Limb (tissue), 2 donors: ENCODE data around the gene RASGRP4.
"Not testable (repeated sequence)": the region's sequence is repeated elsewhere in the genome, so short reads cannot be mapped to it uniquely, and the experiment has no call there.

ENCODE experiments used
- DNase-seq, 2 donors: peaks; one replicate each; pipeline ENCODE4 v3.0.0-alpha.2; 2016; ENCODE audit errors: extremely low spot score in 2 of 2

RASGRP4 gene

GRCh38 chr19:38445362-38445761 lies 19.3 kb upstream of the RASGRP4 start:
- DNase-seq: no peak

DNA sequence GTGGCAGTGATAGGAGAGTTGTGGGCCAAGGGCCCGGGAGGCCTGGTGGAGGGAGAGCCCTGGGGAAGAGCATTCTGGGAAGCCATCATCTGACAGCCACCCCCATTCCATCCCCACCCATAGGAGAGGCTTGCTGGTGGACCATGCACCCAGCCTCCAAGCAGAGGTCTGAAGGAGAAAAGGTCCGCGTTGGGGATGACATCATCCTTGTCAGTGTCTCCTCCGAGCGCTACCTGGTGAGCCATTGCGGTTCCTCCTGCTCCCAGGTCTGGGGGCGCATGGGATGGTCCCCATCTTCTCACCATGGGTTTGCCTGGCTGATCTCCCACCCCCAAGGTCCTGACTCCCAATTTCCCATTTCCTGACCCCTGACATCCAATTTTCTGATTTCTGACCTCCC lies 18.0 kb upstream of the RASGRP4 start:
- no peak for DNase-seq

- no peak for DNase-seq
These were observed 17.5 kb upstream of the RASGRP4 start for GRCh38 chr19:38443458-38443999.

DNA sequence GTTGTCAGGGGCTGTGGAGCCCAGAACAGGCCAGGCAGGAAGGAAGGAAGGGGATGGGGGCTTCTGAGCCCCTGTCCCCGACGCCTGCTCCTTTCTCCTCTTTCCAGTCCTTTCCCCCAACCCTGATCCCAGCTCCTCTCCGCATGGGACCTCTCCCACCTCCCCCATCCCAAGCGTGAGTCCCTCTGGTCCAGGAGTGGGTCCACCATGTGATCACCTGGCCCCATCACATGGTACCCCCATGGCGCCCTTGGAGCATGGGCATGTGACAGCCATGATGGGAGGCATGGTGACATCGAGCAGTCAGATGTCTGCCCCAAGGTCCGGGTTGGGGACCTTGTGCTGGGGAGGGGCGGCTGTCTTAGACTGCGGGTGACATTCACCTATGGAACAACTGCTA lies 16.7 kb upstream of the RASGRP4 start:
- DNase-seq: no peak

DNA sequence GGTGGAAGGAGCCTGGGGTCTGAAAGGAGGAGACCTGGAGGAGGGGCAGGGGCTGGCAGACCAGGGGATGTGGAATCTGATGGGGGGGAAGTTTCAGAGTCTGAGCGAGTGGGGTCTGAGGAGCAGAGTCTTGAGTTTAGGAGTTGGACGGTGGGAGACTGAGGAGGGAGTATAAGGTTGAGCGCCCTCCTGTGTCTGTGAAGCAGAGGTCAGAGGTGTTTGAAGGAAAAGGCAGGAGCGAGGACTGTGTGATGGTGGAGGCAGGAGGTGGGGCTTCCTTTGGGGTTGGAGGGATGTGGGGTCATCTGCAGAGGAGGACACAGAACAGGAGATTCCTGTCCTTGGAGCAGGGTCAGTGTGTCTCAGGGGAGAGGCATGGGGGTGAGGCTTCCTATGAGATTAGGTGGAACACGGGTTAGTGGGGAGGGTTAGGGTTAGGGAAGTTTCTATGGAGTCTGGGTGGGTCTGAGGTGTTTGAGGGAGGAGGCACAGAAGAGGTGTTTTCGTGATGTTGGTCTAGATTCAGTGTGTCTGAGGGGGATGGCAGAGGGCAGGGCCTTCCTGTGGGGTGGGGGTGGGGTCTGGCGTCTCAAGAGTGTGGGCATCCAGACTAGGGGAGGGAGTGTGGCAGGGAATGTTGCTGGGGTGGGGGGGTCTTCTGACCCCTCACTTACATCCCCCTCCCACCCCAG lies 15.8 kb upstream of the RASGRP4 start:
- DNase-seq: no peak

DNA sequence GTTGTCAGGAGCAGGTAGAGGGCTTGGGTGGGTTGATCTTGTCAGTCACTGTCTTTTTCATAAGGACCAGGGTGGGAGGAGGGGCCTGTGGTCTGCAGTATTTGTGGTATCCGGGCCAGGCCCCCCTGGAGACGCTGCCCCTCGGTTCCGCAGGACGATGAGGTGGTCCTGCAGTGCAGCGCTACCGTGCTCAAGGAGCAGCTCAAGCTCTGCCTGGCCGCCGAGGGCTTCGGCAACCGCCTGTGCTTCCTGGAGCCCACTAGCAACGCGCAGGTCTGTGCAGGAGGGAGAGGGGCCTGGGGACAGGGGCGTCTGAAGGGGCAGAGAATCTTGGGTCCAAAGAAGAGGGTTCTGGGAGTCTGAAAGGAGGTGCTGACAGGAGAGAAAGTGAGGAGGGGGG lies 14.6 kb upstream of the RASGRP4 start:
- no peak for DNase-seq

GRCh38 chr19:38437917-38438316 lies 11.9 kb upstream of the RASGRP4 start:
- no peak for DNase-seq

- no peak for DNase-seq
These were observed 11.3 kb upstream of the RASGRP4 start for GRCh38 chr19:38437295-38437694.

GRCh38 chr19:38434549-38435051 lies 8.6 kb upstream of the RASGRP4 start:
- peak; percentile 77 to 78 for DNase-seq

DNA sequence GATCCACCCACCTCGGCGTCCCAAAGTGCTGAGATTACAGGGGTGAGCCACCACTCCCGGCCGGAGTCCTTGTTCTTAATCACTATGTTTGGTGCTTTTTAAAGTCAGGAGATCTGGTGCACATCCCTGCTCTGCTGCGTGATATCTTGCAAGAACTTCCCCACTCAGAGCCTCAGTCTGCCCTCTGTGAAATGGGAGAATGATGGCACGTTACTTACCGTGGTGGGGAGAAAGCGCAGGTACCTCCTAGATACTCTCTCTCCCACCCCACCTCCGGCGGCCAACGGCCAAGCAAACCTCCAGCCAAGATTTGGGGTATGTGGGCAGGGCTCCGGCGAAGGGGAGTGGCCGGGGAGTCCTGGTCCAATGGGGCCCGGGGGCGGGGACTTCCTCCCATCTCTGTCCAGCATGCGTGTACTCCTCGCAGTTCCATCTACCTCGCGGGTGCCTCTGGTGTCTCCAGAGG lies 7.3 kb upstream of the RASGRP4 start, which contains the start of gene RYR1:
Gene RYR1 (plus strand): TSS at position 424 of the 466 bp plus-strand sequence. CDS start 139 bp downstream, outside the sequence.
- DNase-seq: peak; percentile 58 to 75

- no peak for DNase-seq
These were observed 4.9 kb upstream of the RASGRP4 start for GRCh38 chr19:38430931-38431330.

GRCh38 chr19:38429811-38430156 lies 3.8 kb upstream of the RASGRP4 start:
- DNase-seq: no peak

- no peak for DNase-seq
These were observed 3.2 kb upstream of the RASGRP4 start for GRCh38 chr19:38429055-38429810.

GRCh38 chr19:38427035-38427677 lies 1.1 kb upstream of the RASGRP4 start:
- not testable (repeated sequence) for DNase-seq

DNA sequence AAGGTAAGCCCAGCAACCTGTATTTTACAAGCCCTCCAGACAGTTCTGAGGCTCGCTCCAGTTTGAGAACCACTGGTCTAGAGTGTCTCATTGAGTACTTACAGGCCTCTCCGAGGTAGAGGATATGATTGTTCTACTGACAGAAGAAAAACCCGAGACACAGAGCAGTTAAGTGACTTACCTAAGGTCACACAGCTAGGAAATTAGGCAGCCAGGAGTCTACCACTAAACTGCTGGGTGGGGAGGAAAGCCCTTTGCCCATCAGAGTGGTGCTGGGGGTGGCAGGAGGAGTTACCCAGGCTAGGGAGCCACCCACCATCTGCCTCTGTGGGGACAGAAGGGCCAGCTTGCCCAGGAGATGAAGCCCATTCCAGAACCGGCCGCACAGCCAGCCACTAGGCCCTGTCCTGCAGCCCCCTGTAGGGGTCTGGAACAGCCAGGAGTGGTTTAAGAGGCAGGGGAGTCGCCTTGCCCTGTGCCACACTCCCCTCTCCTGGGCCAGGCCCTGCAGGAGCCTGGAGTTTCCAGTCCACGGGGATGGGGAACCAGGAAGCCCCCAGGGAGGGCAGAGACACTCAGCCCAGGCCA lies 703 bp downstream of the RASGRP4 start:
- no peak for DNase-seq

- no peak for DNase-seq
These were observed 1.7 kb downstream of the RASGRP4 start for GRCh38 chr19:38424272-38424671.

DNA sequence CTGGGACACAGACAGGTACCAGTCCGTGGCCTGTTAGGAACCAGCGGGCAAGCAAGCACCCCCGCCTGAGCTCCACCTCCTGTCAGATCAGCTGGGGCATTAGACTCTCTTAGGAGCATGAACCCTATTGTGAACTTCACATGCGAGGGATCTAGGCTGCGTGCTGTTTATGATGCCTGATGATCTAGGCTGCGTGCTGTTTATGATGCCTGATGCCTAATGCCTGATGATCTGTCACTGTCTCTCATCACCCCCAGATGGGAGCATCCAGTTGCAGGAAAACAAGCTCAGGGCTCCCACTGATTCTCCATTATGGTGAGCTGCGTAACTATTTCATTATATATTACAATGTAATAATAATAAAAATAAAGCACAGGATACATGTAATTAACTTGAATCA lies 3.6 kb downstream of the RASGRP4 start:
- DNase-seq: no peak

DNA sequence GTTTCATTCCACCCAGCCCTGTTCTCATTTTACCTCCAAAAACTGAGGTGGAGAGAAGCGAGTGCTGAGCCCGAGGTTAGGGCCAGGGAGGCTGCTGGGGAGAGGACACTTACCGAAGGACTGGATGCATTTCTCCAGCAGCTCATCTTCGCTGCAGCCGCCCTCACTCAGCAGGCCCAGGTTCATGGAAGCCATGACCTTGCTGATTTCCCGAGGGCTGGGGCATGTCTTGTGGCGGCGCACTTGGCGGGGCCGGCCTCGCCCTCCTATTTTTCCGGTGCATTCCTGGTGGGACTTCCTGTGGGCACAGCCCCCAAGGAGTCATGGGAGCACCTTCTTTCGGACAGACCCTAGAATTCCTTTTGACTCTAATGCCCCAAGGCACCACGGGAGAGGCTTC lies 4.2 kb downstream of the RASGRP4 start:
- DNase-seq: no peak

DNA sequence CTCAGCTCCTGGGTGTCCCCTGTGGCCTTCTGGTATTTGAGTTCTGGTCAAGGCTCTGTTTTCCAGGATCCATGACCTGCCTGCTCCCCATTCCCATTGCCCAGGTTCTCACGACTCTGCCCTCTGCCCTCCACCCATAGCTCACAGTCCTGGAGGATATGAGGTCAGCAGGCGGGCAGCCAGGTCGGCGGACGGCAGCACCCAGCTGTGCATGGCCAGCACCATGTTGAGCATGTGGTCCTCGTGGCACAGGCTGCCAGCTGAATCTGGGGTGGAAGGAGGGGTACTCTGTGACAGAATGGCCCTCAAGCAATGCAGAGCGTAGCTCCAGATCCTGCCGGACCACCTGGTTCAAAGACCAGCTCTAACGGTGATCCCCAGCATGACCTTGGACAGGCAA lies 5.1 kb downstream of the RASGRP4 start:
- DNase-seq: no peak

GRCh38 chr19:38417544-38418506 lies 8.2 kb downstream of the RASGRP4 start:
- DNase-seq: no peak
